ENCODE data around the gene RNPS1.
"Not testable (repeated sequence)": the region's sequence is repeated elsewhere in the genome, so short reads cannot be mapped to it uniquely, and the experiment has no call there.

The RNPS1 gene

DNA sequence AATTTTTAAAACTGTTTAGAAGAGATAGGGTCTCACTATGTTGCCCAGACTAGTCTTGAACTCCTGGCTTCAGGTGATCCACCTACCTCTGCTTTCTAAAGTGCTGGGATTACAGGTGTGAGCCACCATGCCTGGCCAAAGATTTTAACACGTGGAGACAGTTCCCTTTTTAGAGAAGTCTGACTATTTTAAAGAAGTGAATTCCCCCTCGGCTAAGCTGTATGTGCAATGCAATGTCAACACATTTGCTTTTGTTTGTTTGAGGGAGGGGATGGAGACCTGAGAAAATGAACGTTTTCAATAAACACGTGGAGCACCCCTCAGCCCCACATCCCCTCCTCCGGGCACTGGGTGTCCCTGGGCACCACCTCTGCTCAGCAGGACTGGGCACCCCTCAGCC, 14.3 kb upstream of the RNPS1 start:
- DNase-seq, result no peak

DNA sequence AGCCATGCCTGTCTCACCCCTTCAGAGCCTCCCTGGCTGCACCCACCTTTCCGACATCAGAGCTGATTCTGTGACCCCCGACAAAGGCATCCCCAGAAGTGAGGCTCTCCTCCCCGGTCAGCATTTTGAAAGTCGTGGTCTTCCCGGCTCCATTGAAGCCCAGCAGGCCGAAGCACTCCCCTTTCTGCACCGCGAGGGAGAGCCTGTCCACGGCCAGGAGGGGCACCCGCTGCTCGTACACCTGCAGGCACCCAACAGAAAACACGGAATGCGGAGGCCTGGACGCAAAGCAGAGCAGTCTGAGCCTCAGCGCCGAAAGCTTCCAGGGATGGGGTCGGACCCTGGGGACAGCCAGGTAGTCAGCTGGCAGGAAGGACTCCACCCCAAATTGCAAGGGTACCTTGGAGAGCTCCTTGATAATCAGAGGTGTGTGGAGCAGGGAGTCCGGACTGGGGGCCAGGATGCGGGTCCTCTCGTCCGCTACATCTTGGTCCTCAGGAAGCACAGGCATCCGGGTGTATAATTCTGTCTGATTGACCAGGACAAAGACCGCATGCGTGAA, 13.1 kb upstream of the RNPS1 start:
- DNase-seq, result no peak

DNA sequence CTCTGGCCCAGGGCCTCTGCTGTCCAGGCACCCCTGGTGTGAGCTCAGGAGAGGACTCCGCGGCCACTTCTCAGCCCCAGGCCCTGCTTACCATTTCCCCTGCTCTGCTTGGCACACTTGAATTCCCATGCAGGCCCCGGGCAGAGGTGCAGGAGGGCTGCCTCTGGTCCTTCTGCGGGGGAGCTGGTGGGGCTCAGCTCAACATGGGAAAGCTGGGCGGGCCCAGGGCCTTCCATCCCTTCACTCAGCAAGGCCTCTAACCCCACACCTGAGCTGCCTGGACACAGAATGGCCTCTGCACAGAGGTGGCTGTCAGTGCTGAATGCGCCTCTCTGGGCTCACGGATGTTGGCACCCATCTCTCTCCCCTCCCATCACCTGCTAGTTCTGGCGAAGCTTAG, 12.5 kb upstream of the RNPS1 start:
- DNase-seq, result no peak

DNA sequence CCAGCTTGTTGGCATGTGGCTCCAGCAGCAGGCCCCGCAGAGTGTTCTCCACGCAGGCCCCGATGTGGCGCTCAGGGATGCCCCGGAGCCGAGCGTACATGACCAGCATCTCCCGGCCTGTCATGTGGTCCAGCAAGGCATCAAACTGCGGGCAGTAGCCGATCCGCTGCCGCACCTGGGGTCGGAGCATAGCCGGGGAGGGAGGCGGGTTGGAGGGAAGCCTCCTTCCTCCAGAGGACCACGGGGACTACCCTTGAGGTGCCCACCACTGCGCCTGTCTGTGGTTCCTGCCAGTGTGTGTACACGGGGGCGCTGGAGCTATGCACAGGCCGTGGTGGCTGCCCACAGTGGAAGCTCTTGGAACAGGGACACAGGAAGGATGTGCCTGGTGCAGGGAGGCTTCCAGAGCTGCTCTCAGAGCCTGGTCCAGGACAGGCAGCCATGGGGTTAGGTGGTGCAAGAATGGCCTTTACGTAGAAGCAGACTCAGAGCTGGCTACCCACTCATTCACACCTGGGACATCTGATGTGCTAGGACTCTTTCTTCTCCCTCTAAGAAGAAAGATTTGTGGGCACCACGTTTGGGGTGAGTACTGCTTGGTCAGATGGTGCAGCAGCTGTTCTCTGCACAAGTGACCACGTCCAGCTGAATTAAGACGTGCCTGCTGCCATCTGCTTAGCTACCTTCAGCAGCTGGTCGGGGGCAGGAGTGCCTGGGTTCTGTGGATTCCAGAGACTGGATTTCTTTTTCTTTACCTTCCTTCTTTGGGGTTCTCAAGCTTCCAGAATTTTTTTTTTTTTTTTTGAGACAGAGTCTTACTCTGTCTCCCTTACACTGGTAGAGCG, 11.3 kb upstream of the RNPS1 start:
- DNase-seq, result no peak

DNA sequence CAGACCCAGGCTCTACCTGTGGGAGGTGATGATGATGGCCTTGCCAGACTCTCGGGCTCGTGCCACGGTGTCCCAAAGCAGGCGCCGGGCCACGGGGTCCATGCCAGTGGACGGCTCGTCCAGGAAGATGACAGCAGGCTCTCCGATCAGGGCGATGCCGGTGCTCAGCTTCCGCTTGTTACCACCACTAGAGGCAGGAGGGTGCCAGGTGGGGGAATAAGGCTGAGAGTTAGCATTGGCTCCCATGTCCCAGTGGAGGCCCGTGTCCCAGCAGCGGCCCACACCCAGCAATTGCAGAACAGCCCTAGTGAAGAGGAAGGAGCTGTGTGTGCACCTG, 10.3 kb upstream of the RNPS1 start:
- DNase-seq, result no peak

DNA sequence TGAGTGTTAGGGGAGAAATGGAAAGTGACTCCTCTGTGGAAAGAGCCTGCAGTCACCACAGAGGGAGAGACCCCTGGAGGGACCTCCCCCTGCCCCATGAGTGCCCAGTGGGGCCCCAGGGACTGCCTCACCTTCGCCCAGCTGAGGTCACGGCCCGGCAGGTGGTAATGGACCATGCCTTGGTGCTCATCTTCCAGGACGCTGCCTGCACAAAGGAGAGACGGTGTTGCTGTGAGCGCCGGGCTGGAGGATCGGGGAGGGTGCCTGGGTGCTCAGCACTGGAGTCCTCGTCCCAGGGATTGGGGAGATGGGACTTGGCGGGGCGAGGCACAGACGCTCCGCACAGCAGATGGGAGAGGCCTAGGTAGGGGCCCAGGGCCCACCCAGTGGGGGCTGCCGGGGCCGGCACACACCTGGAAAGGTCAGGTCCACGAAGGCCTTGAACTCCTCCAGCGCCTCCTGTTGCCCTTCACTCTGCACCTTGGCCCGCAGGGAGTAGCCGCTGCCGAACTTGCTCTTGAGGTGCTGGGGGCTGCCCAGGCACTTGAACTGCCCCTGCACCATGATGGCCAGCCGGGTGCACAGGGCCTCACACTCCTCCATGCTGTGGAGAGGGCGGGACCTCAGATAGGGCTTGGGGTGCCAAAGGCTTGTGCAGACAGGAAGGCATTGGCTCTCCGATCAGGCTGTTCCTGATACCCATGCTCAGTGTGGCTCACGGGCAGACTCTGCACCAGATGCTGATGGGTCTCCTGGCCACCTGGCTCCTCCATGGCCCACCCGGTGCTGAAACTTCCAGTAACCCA, 9.7 kb upstream of the RNPS1 start:
- no peak for DNase-seq

DNA sequence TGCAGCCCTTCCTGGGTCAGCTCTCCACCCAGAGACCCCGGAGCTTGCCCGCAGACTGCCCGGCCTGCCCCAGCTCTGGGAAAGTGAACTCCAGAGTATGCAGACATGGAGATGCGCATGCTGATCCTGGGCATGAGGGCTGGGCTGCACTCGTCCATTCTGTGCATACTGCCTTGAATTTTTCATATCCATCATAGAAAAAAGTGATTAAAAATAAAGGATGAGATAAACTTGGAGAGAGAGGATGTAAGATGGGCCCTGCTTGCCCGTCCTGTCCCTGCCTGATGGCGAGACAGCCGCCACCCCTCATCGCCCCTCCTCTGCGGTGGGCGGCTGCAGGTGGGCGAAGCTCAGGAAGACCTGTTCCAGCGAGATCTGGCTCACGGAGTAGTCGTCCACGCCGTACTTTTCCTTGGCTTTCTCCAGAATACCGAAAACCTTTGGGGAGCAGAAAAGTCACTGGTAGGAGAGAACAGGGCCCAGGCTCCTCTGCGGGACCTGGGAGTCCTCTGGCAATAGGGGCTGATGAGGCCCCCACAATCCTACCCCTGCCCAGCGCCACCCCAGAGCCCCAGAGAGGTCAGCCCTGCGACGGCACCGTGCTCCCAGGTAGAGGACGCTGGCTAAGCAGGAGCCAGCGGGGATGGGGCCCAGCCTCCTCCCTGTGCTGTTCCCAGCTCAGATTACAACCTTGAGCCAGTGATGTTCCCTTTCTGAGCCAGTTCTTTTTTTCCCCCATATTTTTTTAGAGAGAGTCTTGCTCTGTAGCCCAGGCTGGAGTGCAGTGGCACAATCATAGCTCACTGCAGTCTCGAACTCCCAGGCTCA, 8.7 kb upstream of the RNPS1 start:
- no peak for DNase-seq

DNA sequence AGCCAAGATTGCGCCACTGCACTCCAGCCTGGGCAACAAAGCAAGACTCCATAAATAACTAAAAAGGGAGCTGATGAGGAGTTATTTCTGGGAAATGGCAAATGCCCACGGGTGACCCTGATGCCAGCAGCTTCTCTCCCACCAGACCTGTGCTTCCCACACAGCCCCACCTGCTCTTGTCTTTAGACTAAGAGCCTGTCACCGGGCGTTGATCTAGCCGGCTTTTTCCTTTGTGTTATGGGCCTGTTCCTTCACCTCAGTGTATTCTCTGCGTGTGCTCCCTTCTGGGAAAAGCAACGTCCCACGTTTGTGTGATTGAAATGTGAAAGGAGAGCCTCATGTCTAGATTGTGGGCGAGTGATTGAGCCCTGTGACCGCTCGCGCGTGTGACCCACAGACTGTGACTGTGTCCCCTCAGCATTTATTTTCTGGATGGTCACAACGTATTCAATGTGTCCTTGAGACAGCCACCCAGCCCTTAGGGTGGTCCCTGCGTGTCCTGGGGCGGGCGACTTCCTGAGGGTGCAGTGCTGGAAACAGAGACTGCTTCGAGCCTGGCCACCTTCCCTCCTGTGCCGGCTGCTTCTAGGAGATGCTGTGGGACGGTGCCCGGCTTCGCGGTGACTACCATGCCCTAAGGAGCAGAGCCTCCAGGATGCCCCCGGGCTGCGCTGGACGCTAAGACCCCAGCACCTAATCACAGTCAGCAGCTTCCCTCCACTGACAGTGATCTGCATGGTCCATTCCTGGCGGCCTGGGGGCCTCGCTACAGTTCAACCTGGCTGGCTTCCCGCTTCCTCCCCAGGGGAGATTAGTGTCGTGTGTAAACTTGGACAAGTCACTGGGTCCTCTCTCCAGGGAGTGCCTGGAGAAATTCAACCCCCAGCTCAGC, 7.8 kb upstream of the RNPS1 start:
- DNase-seq, result no peak

DNA sequence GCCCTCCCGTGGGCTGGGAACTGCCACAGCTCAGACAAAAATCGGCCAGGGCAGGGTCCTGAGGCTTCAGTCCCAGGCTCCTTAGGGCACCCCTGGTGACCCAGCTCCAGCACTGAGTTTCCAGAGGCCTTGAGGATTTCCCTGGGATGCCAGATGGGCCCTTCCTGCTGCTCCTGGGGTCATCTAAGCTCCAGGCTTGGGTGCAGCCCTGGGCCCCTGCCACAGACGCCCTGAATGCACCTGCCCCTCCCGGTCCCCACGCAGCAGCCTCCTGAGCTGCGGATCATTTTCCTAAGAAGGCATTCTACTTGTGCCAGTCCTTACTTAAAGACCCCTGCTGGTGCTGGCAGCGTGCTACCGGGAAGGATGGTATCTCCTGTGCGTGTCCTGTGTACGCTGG, 6.0 kb upstream of the RNPS1 start:
- no peak for DNase-seq

DNA sequence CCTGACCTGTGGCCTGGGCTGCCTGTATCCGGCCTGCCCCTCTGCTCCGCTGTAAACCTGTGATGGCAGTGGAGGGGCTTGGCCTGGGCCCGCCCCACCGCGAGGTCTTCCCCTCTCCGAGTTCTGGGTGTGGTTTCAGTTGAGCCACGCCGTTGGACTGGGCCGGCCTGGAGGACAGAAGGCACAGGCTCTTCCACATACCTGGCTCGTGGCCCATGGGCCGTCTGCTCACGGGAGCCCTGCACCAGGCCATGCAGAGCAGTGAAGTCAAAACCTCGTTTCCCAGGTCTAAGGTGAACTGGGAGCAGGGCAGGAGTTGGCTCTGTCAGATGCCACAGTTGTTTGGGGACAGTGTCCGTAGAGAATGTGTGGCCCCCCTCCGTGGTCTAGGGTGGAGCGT, 5.6 kb upstream of the RNPS1 start:
- DNase-seq, result no peak

DNA sequence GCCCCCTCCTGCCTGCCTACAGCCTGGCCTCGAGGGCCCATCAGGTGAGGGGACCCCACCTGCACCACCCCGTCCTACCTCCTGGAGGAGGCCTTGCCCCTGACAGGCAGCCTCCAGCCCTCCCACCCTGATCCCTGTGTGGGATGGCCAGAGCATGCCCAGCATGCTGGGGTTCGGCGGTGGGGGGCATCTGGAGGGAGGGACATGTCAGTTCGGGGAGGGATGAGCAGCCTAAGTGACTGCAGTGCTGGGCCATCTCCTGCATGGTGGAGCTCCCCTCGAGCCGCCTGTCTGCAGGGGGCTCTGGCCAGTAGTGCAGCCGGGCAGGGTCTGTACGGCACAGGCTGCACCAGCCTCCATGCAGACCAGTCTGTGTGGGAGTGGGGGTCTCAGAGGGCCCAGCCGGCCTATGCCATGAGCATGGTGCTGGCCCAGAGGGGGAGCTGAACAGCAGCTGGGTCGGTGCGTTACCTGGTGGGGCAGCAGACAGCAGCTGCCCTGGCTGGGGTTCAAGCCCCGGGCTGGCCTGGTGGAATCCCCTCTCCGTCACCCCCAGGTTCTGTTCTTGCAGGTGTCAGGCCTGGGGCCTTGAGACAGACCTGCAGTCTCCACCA, 4.0 kb upstream of the RNPS1 start:
- DNase-seq, result no peak

DNA sequence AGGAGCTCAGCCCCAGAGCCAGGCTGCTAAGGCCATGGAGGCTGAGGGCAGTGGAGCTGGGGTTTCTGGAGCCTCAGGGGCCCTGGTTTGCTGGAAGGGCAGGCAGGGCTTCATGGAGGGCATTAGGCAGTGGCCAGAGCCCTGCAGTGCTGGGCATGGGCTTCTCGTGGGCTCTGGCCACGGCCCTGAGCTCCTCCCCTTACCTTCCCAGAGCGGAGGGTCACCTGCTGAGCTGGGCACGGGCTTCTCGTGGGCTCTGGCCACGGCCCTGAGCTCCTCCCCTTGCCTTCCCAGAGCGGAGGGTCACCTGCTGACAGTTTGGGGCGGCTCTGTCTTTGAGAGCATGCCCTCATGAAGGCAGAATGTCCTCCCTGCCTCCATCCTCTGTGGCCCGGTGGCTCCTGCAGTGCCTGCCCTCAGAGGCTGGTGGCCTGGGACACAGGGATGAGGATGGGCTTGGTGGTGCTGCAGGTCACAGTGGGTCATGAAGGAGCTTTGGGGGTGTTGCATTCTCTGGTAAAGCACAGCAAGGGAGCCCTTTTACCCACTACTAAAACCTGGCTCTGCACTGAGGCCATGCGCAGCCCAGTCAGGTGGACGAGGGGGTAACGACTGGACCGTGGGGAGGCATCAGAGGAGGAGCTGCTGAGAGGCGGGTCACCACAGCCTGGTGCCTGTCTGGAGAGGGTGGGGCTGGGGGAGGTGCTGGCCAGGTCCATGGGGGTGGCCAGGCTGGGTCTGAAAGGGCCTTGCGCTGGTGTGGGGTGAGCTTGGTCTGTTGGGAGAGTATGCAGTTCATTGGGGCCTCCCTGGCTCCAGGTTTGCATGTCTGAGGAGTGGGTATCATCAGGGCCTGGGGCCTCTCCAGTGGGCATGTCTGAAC, 2.9 kb upstream of the RNPS1 start:
- DNase-seq, result no peak

DNA sequence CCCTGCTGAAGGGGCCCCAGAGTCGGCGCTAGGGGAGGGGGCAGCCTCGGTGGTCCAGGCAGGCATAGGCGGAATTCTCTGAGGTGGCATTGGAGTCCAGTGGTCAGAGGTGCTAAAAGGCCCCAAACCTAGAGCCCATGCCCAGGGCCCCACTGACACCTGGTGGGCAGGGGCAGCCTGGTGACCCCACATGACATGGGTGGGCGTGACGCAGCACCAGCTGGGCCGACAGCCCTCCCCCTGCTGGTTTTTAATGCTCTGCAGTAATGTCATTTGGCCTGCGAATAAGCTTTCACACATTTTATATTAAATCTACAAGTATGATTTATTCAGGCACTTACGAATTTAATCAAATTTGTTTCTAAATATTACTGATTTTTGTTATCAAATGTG, 2.1 kb upstream of the RNPS1 start:
- no peak for DNase-seq

DNA sequence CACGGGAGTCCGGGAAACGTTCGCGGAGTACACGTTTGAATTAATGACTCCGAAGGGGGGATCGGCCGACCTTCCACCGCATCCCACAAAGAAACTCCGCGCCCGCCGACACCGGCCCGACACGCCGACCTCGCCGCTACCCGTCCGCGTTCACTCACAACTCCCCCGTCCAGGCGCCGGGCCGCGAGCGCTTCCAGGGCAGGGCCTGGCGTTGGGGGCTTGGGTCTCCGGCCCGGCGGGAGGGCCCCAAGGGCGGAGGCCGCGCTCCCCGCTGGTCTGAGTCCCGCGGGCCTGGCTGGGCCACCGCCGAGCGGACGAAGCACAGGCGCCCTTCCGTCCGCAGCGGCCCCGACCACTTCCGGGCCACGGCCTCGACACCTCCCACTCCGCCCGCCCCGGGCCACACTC, 417 bp downstream of the RNPS1 start:
- not testable (repeated sequence) for DNase-seq

DNA sequence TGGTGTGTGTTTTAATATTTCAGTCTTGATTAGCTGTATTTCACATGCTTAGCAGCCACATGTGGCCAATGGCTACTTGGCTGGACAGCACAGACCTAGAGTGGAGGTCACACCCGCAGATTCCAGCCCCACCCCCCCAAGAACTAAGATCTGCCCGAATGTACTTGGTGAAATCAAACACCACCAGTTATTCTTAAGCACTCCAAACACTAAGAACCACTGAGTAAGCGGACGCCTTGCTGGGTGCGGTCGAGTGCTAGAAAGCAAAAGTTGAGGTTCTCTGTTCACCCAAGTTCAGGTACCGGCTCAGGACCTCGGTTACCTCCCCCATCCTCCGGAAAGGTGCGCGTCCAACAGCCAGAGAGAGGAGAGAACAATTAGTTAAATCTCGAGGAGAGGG, 1.0 kb downstream of the RNPS1 start:
- not testable (repeated sequence) for DNase-seq

DNA sequence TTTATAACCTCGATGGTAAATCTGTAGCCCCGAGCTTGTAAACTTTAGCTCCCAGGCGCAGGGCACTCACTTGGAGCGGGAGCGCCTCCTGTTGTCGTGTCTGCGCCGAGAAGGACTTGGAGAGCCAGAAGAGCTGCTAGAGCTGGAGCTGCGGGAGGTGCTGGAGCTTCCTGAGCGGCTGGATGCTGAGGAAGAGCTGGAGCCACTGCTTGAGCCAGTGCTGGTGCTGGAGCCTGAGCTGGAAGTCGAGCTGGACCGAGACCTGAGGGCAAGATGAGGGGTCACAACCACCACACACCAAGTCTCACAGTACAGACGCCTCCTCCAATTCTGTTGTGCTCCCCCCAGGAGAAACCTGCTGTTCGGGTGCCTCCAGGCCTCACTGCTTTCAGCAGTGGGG, 4.9 kb downstream of the RNPS1 start:
- DNase-seq, result not testable (repeated sequence)

DNA sequence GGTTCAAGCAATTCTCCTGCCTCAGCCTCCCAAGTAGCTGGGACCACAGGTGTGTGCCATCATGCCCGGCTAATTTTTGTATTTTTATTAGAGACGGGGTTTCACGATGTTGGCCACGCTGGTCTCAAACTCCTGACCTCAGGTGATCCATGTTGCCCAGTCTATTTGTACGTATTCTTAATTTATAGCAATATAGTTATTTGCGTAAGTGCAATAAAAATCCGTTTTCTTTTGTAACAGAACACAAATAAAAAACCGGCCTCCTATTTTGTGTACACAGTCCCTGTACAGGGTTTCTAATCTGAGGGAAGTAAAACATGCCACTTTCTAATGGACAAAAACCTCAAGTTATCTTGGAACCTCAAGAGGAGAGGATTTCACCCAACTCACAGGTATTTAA, 7.7 kb downstream of the RNPS1 start:
- no peak for DNase-seq

DNA sequence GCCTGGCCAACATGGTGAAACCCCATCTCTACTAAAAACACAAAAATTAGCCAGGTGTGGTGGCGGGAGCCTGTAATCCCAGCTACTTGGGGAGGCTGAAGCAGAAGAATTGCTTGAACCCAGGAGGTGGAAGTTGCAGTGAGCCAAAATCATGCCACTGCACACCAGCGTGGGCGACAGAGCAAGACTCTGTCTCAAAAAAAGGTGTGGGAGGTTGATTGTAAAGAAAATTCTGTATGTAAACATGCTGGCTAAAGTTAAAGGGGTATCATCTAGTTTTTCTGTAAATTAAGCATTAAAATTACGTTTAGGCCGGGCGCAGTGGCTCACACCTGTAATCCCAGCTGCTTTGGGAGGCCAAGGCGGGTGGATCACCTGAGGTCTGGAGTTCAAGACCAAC, 9.4 kb downstream of the RNPS1 start:
- DNase-seq, result not testable (repeated sequence)

DNA sequence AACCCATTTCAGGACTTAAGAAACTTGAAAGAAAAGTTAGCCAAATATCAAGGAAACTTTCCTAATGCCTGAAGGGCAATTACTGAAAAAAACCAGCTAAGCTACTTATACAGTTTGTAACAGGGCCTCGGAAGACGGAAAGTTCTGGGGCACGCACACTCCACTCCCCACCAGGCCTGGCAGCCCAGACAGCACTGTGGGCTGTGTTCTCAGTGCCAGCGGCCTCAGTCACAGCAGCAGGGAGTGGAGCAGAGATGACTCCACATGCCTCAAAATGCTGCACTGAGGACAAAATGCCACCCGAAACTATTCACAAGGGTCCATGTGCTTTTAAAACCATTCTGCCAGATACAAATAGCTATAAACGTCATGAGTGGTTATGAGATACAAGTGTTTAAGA, 10.2 kb downstream of the RNPS1 start:
- no peak for DNase-seq

DNA sequence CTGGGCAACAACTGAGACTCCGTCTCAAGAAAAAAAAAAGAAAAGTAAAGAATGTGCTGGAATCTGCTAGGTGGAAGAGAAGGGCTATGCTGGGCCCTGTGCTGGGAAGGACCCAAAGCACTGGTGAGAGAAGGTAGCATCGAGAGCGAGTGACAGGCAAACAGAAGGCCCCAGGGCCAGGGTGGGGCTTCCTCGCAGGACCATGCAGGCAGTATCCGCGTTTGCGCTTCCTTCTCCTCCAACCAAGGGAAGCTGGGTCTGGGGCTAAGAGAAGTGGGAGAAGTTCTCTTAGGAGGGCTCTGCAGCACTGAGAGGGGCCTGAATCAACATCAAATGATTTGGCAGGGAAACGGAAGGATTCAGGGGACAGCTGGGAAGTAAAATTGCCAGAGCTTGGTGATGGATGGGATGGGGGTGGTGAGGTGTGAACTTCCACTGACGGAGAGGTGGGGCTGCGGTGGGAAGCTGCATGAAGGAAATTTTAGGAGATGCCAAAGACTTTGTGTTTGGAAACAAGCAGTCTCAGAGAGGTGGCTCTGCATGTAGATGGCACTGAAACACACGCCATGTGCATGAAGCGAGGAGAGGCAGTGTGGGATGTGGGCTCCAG, 11.3 kb downstream of the RNPS1 start:
- no peak for DNase-seq
